Ovary (tissue), 9 donors: Measurements from ENCODE around the gene TMTC1. TPM values are rescaled to one million over a fixed set of nuclear protein-coding genes. Genes with fewer than 3 reads are reported as not detected.

Experiments
- DNase-seq, 5 donors: peaks; one replicate each; pipeline ENCODE4 v3.0.0-alpha.2; 2019 to 2020
- H3K27ac ChIP-seq, 2 donors: fragments of 200-600 bp; one replicate each; pipeline versions ENCODE4 v1.5.1 to v1.8.0; 2019 to 2022
- H3K27me3 ChIP-seq: fragments of 200-600 bp; one replicate; pipeline ENCODE4 v1.8.0; 2022
- H3K36me3 ChIP-seq: fragments of 200-600 bp; sonication (generic); one replicate; pipeline ENCODE4 v1.5.1; 2019
- H3K4me1 ChIP-seq: one replicate; pipeline ENCODE4 v1.8.1; 2013; ENCODE audit warnings: mild to moderate bottlenecking, moderate library complexity; ENCODE audit not compliant: insufficient read depth
- H3K4me3 ChIP-seq: fragments of 200-600 bp; sonication (generic); one replicate; pipeline ENCODE4 v1.5.1; 2017
- H3K9me3 ChIP-seq, 2 donors: fragments of 200-600 bp in 1 of 2; sonication (generic) in 1 of 2; one replicate each; pipeline versions ENCODE4 v1.5.1 to v1.8.1; 2013 to 2019; ENCODE audit warnings: mild to moderate bottlenecking in 1 of 2, moderate library complexity in 1 of 2
- CTCF ChIP-seq, 3 donors: fragments of 450-650 bp in 2 of 3; fragments of 200-600 bp in 1 of 3; IDR thresholded peaks; one replicate each; pipeline versions ENCODE4 v1.5.1 to v1.8.0; 2016 to 2022; ENCODE audit warnings: antibody characterized with exemption in 3 of 3, mild to moderate bottlenecking in 1 of 3
- EP300 ChIP-seq: sonication (generic); formaldehyde crosslinking; IDR thresholded peaks from one replicate; pipeline ENCODE4 v1.6.1; 2017; ENCODE audit warnings: antibody characterized with exemption
- POLR2A ChIP-seq: fragments of 450-650 bp; IDR thresholded peaks from one replicate; pipeline ENCODE4 v1.6.1; 2017; ENCODE audit warnings: antibody characterized with exemption, mild to moderate bottlenecking, moderate library complexity
- WGBS, 3 donors: extraction: QIAGEN DNeasy Blood & Tissue Kit in 1 of 3; methylation state at CpG; one replicate each; pipeline versions ENCODE4 v1.1.5 to v1.1.7; 2013 to 2017; 5-methylcytosine and 5-hydroxymethylcytosine counted together
- intact Hi-C, 4 donors: fragments of 100-400 bp; cut with DNase I; formaldehyde crosslinking; loops; one replicate each; pipeline versions ENCODE4 v1.11.0 to v1.15.1; 2022 to 2023
- polyA plus RNA-seq, 2 donors: library from polyadenylated mRNA; stranded (reverse); fragments of 200-250 nt in 1 of 2; fragments of 350-450 nt in 1 of 2; fragmentation: Illumina TruSeq in 1 of 2; extraction: RNeasy Lipid Tissue Mini Kit (QIAGEN cat#74804) in 1 of 2; gene quantifications; one replicate each; pipeline ENCODE4 v1.2.3, GENCODE V29; 2013 to 2014
- total RNA-seq, 7 donors: library from RNA; depleted of rRNA in 2 of 7; stranded (reverse); fragments of >200 nt in 2 of 7; fragmentation: NEBNext Ultra II Directional in 3 of 7; extraction: Animal tissue kit (Norgen Biotek cat#: 25700) in 3 of 7; gene quantifications; one replicate each; pipeline versions ENCODE4 v1.1.0 to v1.2.4, GENCODE V29; 2016 to 2023
- donor health status: DM: no; HTN: no; CAD: no; lungs with moderate emphysema.
- donor health status: DM: no; HTN: no; CAD: no.
- donor health status: Bipolar disorder and iron deficiency.
- donor health status: DM: yes; HTN: yes; CAD: no.
- donor health status: DM: no; HTN: no; CAD: no.
- donor health status: DM: yes; HTN: yes; CAD: no.

The TMTC1 gene
- total and polyA plus RNA-seq, 9 donors: 8.1 to 46.3 (median 21.3) TPM

GRCh38 chr12:29627221-29627620 is 156.5 kb downstream of the TMTC1 start:
- intact Hi-C loops: no loop called here
- no peak for DNase-seq
- Histone ChIP-seq H3K27me3 (no peaks in the 10 kb centered on the region), H3K4me3 (no peak overlapping the region), H3K36me3 (no peaks in the 10 kb centered on the region), H3K27ac (no peak overlapping the region), H3K4me1 (peaks cover 2% of the 10 kb centered on the region), H3K9me3 (no peaks in the 10 kb centered on the region)
- no peak for TF ChIP-seq EP300
- TF ChIP-seq CTCF (IDR thresholded peaks at IDR 0.05): no peak
- no peak for TF ChIP-seq POLR2A
- 95 to 100% (median 97%) methylated on average over 1 of the region's 1 CpG for WGBS, 3 donors

DNA sequence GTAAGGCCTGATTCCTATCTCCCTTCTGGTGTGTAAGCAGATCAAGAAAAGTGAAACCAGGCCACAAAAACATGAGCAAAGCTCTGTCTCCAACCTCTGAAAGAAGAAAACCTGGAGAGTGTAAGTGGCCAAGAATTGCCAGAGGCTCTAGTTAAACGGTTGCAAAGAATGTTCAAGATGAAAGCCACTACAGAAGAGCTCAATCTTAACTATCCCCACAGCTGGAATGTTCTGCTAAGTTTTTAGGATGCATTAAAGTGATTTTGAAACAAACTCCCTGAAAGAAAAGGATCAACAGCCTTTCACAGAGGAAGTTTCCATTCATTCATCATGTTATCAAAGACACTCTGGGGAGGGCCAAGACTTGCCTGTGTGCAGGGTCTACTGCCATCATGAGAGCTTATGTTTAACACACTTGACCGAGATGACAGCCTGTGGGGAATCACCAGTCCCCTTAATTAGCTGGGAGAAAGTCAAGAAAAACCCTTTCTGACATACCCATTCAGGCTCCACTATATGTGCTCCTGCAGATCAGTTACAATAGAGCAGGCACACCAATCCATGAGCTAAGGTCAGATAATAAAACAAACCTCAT is 158.3 kb downstream of the TMTC1 start:
- Histone ChIP-seq H3K9me3 (no peaks in the 10 kb centered on the region), H3K4me1 (peaks cover 2% of the 10 kb centered on the region), H3K4me3 (no peak overlapping the region), H3K27me3 (no peaks in the 10 kb centered on the region), H3K27ac (no peak overlapping the region), H3K36me3 (no peaks in the 10 kb centered on the region)
- no peak for DNase-seq
- TF ChIP-seq CTCF (IDR thresholded peaks at IDR 0.05) (no peak), POLR2A (no peak), EP300 (no peak)
- intact Hi-C loops: no loop called here
- 37 to 47% (median 41%) methylated on average over 2 of the region's 2 CpGs for WGBS, 3 donors

DNA sequence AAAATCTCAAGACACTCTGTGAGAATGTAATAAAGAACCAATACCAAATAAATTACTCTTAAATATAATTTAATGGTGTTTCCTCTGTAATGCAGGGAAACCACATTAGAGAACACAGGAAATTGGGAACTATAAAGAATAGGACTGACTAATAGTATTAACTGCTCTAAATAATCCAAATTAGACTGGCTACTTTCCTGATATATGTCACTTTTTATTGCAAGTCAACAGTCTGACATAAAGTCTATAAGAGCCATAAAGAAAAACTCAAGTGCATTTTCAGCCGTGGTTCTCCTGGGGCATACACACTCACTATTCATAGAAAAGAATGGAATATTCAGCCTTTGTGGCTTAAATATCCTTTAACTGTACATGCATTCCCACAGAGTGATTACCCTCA is 161.5 kb downstream of the TMTC1 start:
- Histone ChIP-seq H3K36me3 (no peaks in the 10 kb centered on the region), H3K4me1 (peaks cover 2% of the 10 kb centered on the region), H3K4me3 (no peak overlapping the region), H3K9me3 (no peaks in the 10 kb centered on the region), H3K27ac (no peak overlapping the region), H3K27me3 (no peaks in the 10 kb centered on the region)
- 86 to 100% (median 97%) methylated on average over 1 of the region's 1 CpG for WGBS, 3 donors
- DNase-seq: no peak
- TF ChIP-seq EP300 (no peak), CTCF (IDR thresholded peaks at IDR 0.05) (no peak), POLR2A (no peak)
- intact Hi-C loops: no loop called here

DNA sequence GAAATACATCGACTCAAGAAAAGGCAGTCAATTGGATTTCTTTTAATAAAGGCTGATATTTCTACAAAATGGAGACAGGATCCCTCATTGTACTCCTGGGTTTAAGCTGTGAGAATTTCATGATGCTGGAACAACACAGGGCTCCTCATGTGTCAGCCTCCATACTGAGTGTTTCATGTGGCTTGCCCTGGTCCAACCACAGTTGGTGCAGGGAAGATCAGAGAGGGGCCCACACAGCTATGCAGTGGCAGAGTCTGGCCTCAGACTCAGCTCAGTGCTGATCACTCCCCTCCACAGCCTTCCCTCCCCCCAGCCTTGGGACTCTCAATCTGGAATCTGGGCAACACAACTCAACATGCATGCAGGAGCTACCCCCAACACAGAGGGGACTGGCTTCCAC is 163.7 kb downstream of the TMTC1 start:
- Histone ChIP-seq H3K27me3 (no peaks in the 10 kb centered on the region), H3K27ac (no peak overlapping the region), H3K36me3 (no peaks in the 10 kb centered on the region), H3K4me3 (no peak overlapping the region), H3K4me1 (no peaks in the 10 kb centered on the region), H3K9me3 (no peaks in the 10 kb centered on the region)
- TF ChIP-seq POLR2A (no peak), EP300 (no peak), CTCF (IDR thresholded peaks at IDR 0.05) (no peak)
- 96 to 100% (median 100%) methylated on average over 1 of the region's 1 CpG for WGBS, 3 donors
- no peak for DNase-seq
- intact Hi-C loops: no loop called here
